ENCODE results near the gene CYTH2. TPM values are rescaled to one million over a fixed set of nuclear protein-coding genes. Genes with fewer than 3 reads are reported as not detected.

Gene CYTH2
- total RNA-seq (ENCODE audit: low replicate concordance), result 50.3 and 107 TPM in 2 replicates

DNA sequence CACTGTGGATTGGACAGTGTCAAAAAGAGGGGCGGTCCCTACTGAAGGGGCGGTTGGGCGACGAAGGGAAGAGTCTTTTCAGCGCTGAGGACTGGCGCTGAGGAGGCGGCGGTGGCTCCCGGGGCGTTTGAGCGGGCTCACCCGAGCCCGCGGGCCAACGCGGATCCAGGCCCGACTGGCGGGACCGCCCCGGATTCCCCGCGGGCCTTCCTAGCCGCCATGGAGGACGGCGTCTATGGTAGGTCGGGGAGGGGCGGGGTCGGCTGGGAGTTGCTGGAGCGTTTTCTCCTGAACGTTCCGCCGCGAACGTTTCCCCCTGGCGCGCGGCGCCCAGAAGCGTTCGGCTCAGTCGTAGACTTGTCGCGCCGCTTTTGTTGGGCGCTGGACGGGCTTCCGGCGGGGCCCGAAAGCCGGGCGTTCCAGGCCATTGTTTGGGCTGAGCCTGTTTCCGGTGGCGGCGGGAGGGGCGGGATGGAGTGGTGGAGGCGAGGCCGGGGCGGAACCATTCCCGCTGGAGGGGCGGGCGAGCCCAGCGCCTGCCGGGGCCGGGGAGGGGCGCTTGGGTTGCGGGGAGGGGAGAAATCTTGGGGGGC is at the start of gene CYTH2:
CYTH2 (plus strand) TSS at position 81 of the 593 bp plus-strand sequence; CDS start at position 220, 139 bp downstream.
- Mint-ChIP-seq H3K36me3 (peaks cover 26% of the 10 kb centered on the region), H3K4me1 (peaks cover 36% of the 10 kb centered on the region), H3K9me3 (no peaks in the 10 kb centered on the region), H3K27me3 (ENCODE audit: insufficient read depth, low read depth) (peaks cover 13% of the 10 kb centered on the region), H3K27ac (peak within 1 kb of the TSS; percentile 99), H3K4me3 (peak within 1 kb of the TSS; percentile 97)
- Histone ChIP-seq H3K4me2 (peak within 1 kb of the TSS; percentile 99), H3K4me1 (peaks cover 22% of the 10 kb centered on the region), H3K36me3 (peaks cover 4% of the 10 kb centered on the region), H4K20me1 (ENCODE audit: low read depth) (peaks cover 43% of the 10 kb centered on the region), H3K79me2 (ENCODE audit: low read depth) (peaks cover 29% of the 10 kb centered on the region), H3K9ac (peak within 1 kb of the TSS; percentile 91), H3K27ac (peak within 1 kb of the TSS; percentile 90), H3K4me3 (peak within 1 kb of the TSS; percentile 88), H2AFZ (replicated peaks) (peak within 1 kb of the TSS; percentile 40), H3K27me3 (no peaks in the 10 kb centered on the region), H3K9me3 (ENCODE audit: low read depth) (no peaks in the 10 kb centered on the region), H3F3A (ENCODE audit: low read depth) (peaks cover 36% of the 10 kb centered on the region)
- TF ChIP-seq EZH2phosphoT487 (IDR thresholded peaks at IDR 0.05), result no peak
- TF ChIP-seq CTCF (IDR thresholded peaks at IDR 0.05), result no peak
- TF ChIP-seq EZH2 (IDR thresholded peaks at IDR 0.05), result no peak
- peak; percentile 93 for DNase-seq (ENCODE audit: low spot score)

GRCh38 chr19:48421548-48421947 is 47.6 kb upstream of the CYTH2 start:
- Mint-ChIP-seq H3K4me1 (peaks cover 25% of the 10 kb centered on the region), H3K9me3 (no peaks in the 10 kb centered on the region), H3K4me3 (no peak overlapping the region), H3K27ac (no peak overlapping the region), H3K36me3 (no peaks in the 10 kb centered on the region), H3K27me3 (ENCODE audit: insufficient read depth, low read depth) (peaks cover 7% of the 10 kb centered on the region)
- Histone ChIP-seq H3K79me2 (ENCODE audit: low read depth) (no peaks in the 10 kb centered on the region), H2AFZ (replicated peaks) (no peak overlapping the region), H3K36me3 (no peaks in the 10 kb centered on the region), H3K4me2 (no peak overlapping the region), H3K9me3 (ENCODE audit: low read depth) (no peaks in the 10 kb centered on the region), H3K27ac (no peak overlapping the region), H3K9ac (no peak overlapping the region), H3K4me3 (no peak overlapping the region), H4K20me1 (ENCODE audit: low read depth) (no peaks in the 10 kb centered on the region), H3K4me1 (peaks cover 4% of the 10 kb centered on the region), H3K27me3 (no peaks in the 10 kb centered on the region), H3F3A (ENCODE audit: low read depth) (no peaks in the 10 kb centered on the region)
- no peak for DNase-seq (ENCODE audit: low spot score)
- TF ChIP-seq EZH2 (IDR thresholded peaks at IDR 0.05) (no peak), CTCF (IDR thresholded peaks at IDR 0.05) (no peak), EZH2phosphoT487 (IDR thresholded peaks at IDR 0.05) (no peak)

GRCh38 chr19:48424694-48425219 is 44.4 kb upstream of the CYTH2 start:
- DNase-seq (ENCODE audit: low spot score), result no peak
- peak overlapping the region; percentile 80 for H3K27ac Mint-ChIP-seq
- Histone ChIP-seq H3K4me2 (no peak overlapping the region), H3K27ac (no peak overlapping the region), H3K79me2 (ENCODE audit: low read depth) (no peaks in the 10 kb centered on the region), H3K4me3 (no peak overlapping the region), H4K20me1 (ENCODE audit: low read depth) (no peaks in the 10 kb centered on the region), H2AFZ (replicated peaks) (no peak overlapping the region), H3K27me3 (no peaks in the 10 kb centered on the region), H3K4me1 (peaks cover 4% of the 10 kb centered on the region), H3K9me3 (ENCODE audit: low read depth) (no peaks in the 10 kb centered on the region), H3F3A (ENCODE audit: low read depth) (no peaks in the 10 kb centered on the region), H3K9ac (no peak overlapping the region), H3K36me3 (no peaks in the 10 kb centered on the region)
- no peaks in the 10 kb centered on the region for H3K36me3 Mint-ChIP-seq
- TF ChIP-seq EZH2phosphoT487 (IDR thresholded peaks at IDR 0.05) (no peak), EZH2 (IDR thresholded peaks at IDR 0.05) (no peak), CTCF (IDR thresholded peaks at IDR 0.05) (no peak)
- peaks cover 6% of the 10 kb centered on the region for H3K4me1 Mint-ChIP-seq
- peak overlapping the region; percentile 71 for H3K4me3 Mint-ChIP-seq
- H3K27me3 Mint-ChIP-seq (ENCODE audit: insufficient read depth, low read depth), result peaks cover 3% of the 10 kb centered on the region
- no peaks in the 10 kb centered on the region for H3K9me3 Mint-ChIP-seq
